Measurements from ENCODE around the gene NADK. TPM values are rescaled to one million over a fixed set of nuclear protein-coding genes. Genes with fewer than 3 reads are reported as not detected.
A peak's percentile ranks its signal among the peaks of the same experiment; 100 is the strongest.
"Not testable (repeated sequence)": the region's sequence is repeated elsewhere in the genome, so short reads cannot be mapped to it uniquely, and the experiment has no call there.

Gene NADK
- total and polyA plus RNA-seq, 11 donors: 17.7 to 45.2 (median 23.3) TPM

- H3K4me3 ChIP-seq; ATAC-seq; H3K27ac ChIP-seq; H3K9me3 ChIP-seq; H3K27me3 ChIP-seq; intact Hi-C loops (cut with DNase I): not testable (repeated sequence)
- peak in 1 of 5 donors; percentile 15 for DNase-seq
- H3K36me3 ChIP-seq: peaks cover 0 to 36% (median 15%) of the 10 kb centered on the region in 9 donors
- H3K4me1 ChIP-seq: peaks cover 0 to 24% (median 2%) of the 10 kb centered on the region in 12 donors
- WGBS, 4 donors: 86 to 93% (median 93%) methylated on average over 17 of the region's 17 CpGs
These were observed 52.2 kb downstream of the NADK start for GRCh38 chr1:1726088-1726487.

GRCh38 chr1:1724035-1724864, 54.0 kb downstream of the NADK start, which contains the start of gene CDK11A:
Gene CDK11A (minus strand): TSS chr1:1724357. CDS start chr1:1722818, 1,539 bp downstream.
- peaks cover 0 to 21% (median 2%) of the 10 kb centered on the region in 12 donors for H3K4me1 ChIP-seq
- DNase-seq: peak; percentile 96 to 99 (median 99)
- WGBS, 4 donors: 0% methylated on average over 1 to 59 of the region's 78 CpGs
- intact Hi-C loops (cut with DNase I): loop anchor here in 1 of 10 donors (5.0 kb wide), 1 partner anchor 67 kb away; the partner anchor contains the start of gene CDK11B
- H3K4me3 ChIP-seq: peak within 1 kb of the TSS; percentile 56 to 74 (median 66)
- H3K27ac ChIP-seq: peak within 1 kb of the TSS; percentile 11 to 94 (median 84)
- not testable (repeated sequence) for H3K27me3 ChIP-seq, H3K9me3 ChIP-seq
- peak; percentile 18 to 47 (median 35) for TF ChIP-seq CTCF (IDR thresholded peaks at IDR 0.05)
- peak in 1 of 2 donors; percentile 71 for TF ChIP-seq POLR2A (IDR thresholded peaks at IDR 0.05)
- peaks cover 0 to 39% (median 25%) of the 10 kb centered on the region in 9 donors for H3K36me3 ChIP-seq
- peak; percentile 96 to 97 (median 97) for ATAC-seq

- intact Hi-C loops (cut with DNase I): loop anchor here in 1 of 10 donors (5.0 kb wide), 1 partner anchor 64 kb away; the partner anchor contains the start of gene CDK11B
- peaks cover 0 to 9% (median 0%) of the 10 kb centered on the region in 12 donors for H3K4me1 ChIP-seq
- no peak overlapping the region for H3K4me3 ChIP-seq
- no peak for DNase-seq
- H3K27me3 ChIP-seq: no peaks in the 10 kb centered on the region
- no peak overlapping the region for H3K27ac ChIP-seq
- WGBS, 4 donors: 74 to 82% (median 79%) methylated on average over 6 to 7 of the region's 7 CpGs
- peaks cover 0 to 56% (median 36%) of the 10 kb centered on the region in 9 donors for H3K36me3 ChIP-seq
- TF ChIP-seq CTCF (IDR thresholded peaks at IDR 0.05): no peak
- TF ChIP-seq POLR2A (IDR thresholded peaks at IDR 0.05): no peak
- H3K9me3 ChIP-seq: no peaks in the 10 kb centered on the region
- no peak for ATAC-seq
These were observed 57.1 kb downstream of the NADK start for GRCh38 chr1:1721201-1721600.

GRCh38 chr1:1715109-1715883, 63.0 kb downstream of the NADK start:
- ATAC-seq (peak in 1 of 4 donors; percentile 16), DNase-seq (peak in 1 of 5 donors; percentile 0)
- H3K4me3 ChIP-seq; H3K4me1 ChIP-seq; H3K27me3 ChIP-seq; H3K27ac ChIP-seq; H3K9me3 ChIP-seq; intact Hi-C loops (cut with DNase I): not testable (repeated sequence)
- peaks cover 0 to 60% (median 29%) of the 10 kb centered on the region in 9 donors for H3K36me3 ChIP-seq
- WGBS, 4 donors: 76 to 92% (median 88%) methylated on average over 13 to 15 of the region's 18 CpGs

- H3K27me3 ChIP-seq; H3K4me1 ChIP-seq; H3K9me3 ChIP-seq; H3K27ac ChIP-seq; intact Hi-C loops (cut with DNase I); H3K4me3 ChIP-seq: not testable (repeated sequence)
- 95 to 100% methylated on average over 7 to 16 of the region's 20 CpGs; no CpG with 5 or more reads in 2 of the 4 donors for WGBS, 4 donors
- peaks cover 0 to 23% (median 13%) of the 10 kb centered on the region in 9 donors for H3K36me3 ChIP-seq
- ATAC-seq (peak in 1 of 4 donors; percentile 11), DNase-seq (peak in 1 of 5 donors; percentile 36)
These were observed 70.4 kb downstream of the NADK start for GRCh38 chr1:1707897-1708296.

GRCh38 chr1:1707241-1707640, 71.0 kb downstream of the NADK start:
- H3K9me3 ChIP-seq; H3K27ac ChIP-seq; H3K4me1 ChIP-seq; ATAC-seq; intact Hi-C loops (cut with DNase I); H3K27me3 ChIP-seq; H3K4me3 ChIP-seq: not testable (repeated sequence)
- WGBS, 4 donors: 96 to 97% methylated on average over 15 to 17 of the region's 23 CpGs; no CpG with 5 or more reads in 2 of the 4 donors
- H3K36me3 ChIP-seq: peaks cover 0 to 23% (median 13%) of the 10 kb centered on the region in 9 donors
- peak in 2 of 5 donors; percentile 4 to 50 for DNase-seq

- H3K27ac ChIP-seq; ATAC-seq; H3K9me3 ChIP-seq; H3K4me3 ChIP-seq; H3K27me3 ChIP-seq; intact Hi-C loops (cut with DNase I); H3K4me1 ChIP-seq: not testable (repeated sequence)
- H3K36me3 ChIP-seq: peaks cover 0 to 23% (median 13%) of the 10 kb centered on the region in 9 donors
- WGBS, 4 donors: 95 to 97% methylated on average over 5 to 6 of the region's 10 CpGs; no CpG with 5 or more reads in 2 of the 4 donors
- peak in 1 of 5 donors; percentile 3 for DNase-seq
These were observed 72.6 kb downstream of the NADK start for GRCh38 chr1:1705623-1706022.
